GM21367 (cell line): Measurements from ENCODE around the gene ANKMY2.
A peak's percentile ranks its signal among the peaks of the same experiment; 100 is the strongest.

ENCODE experiments used
- ATAC-seq: cut with Tn5 transposase; IDR thresholded peaks from one replicate; pipeline ENCODE4 v1.9.1; 2021; ENCODE audit not compliant: unreplicated experiment

The ANKMY2 gene

GRCh38 chr7:16583834-16584233 lies 61.7 kb downstream of the ANKMY2 start:
- no peak for ATAC-seq

GRCh38 chr7:16581286-16581685 lies 64.3 kb downstream of the ANKMY2 start:
- no peak for ATAC-seq

- ATAC-seq = no peak
Observed at GRCh38 chr7:16579216-16579615, 66.3 kb downstream of the ANKMY2 start.

GRCh38 chr7:16571941-16572340 lies 73.6 kb downstream of the ANKMY2 start:
- ATAC-seq = no peak

- ATAC-seq = peak; percentile 71
Observed at GRCh38 chr7:16564909-16565426, 80.6 kb downstream of the ANKMY2 start.

- ATAC-seq = no peak
Observed at GRCh38 chr7:16564023-16564380, 81.6 kb downstream of the ANKMY2 start.

GRCh38 chr7:16563281-16564022 lies 82.1 kb downstream of the ANKMY2 start:
- ATAC-seq = peak; percentile 79

- ATAC-seq = no peak
Observed at GRCh38 chr7:16562456-16563220, 82.9 kb downstream of the ANKMY2 start.

GRCh38 chr7:16561943-16562342 lies 83.6 kb downstream of the ANKMY2 start:
- no peak for ATAC-seq

GRCh38 chr7:16559497-16560179 lies 85.9 kb downstream of the ANKMY2 start:
- ATAC-seq = no peak

GRCh38 chr7:16558761-16559302 lies 86.7 kb downstream of the ANKMY2 start:
- no peak for ATAC-seq

- ATAC-seq = no peak
Observed at GRCh38 chr7:16556359-16556758, 89.2 kb downstream of the ANKMY2 start.

GRCh38 chr7:16554518-16555236 lies 90.9 kb downstream of the ANKMY2 start:
- ATAC-seq = no peak

GRCh38 chr7:16550671-16551070 lies 94.9 kb downstream of the ANKMY2 start:
- ATAC-seq = no peak
